Urinary bladder (tissue), 4 donors: ENCODE measurements around the gene APLP1. TPM values are rescaled to one million over a fixed set of nuclear protein-coding genes. Genes with fewer than 3 reads are reported as not detected.
"Not testable (repeated sequence)": the region's sequence is repeated elsewhere in the genome, so short reads cannot be mapped to it uniquely, and the experiment has no call there.

Source experiments
- DNase-seq: peaks from one replicate; pipeline ENCODE4 v3.0.0-alpha.2; 2015; ENCODE audit errors: extremely low spot score
- H3K27ac ChIP-seq: one replicate; pipeline ENCODE4 v1.5.1; 2013; ENCODE audit warnings: low read depth, mild to moderate bottlenecking, moderate library complexity
- H3K36me3 ChIP-seq: one replicate; pipeline ENCODE4 v1.6.1; 2013; ENCODE audit warnings: mild to moderate bottlenecking, moderate library complexity; ENCODE audit not compliant: insufficient read depth
- H3K4me1 ChIP-seq: one replicate; pipeline ENCODE4 v1.6.1; 2013; ENCODE audit warnings: mild to moderate bottlenecking, moderate library complexity; ENCODE audit not compliant: insufficient read depth
- H3K4me3 ChIP-seq: one replicate; pipeline ENCODE4 v1.5.1; 2013; ENCODE audit warnings: low read depth, low read length
- WGBS: extraction: QIAGEN DNeasy Blood & Tissue Kit; methylation state at CpG from one replicate; pipeline ENCODE4 v1.1.7; 2013; 5-methylcytosine and 5-hydroxymethylcytosine counted together
- polyA plus RNA-seq: library from polyadenylated mRNA; stranded (reverse); fragments of 200-250 nt; gene quantifications from one replicate; pipeline ENCODE4 v1.2.3, GENCODE V29; 2013
- small RNA-seq: library from RNA; depleted of rRNA; stranded (forward); fragments of <200 nt; gene quantifications from one replicate; pipeline ENCODE3, GENCODE V24; 2014
- total RNA-seq: library from RNA; depleted of rRNA; stranded (reverse); fragments of >200 nt; gene quantifications from one replicate; pipeline ENCODE4 v1.2.3, GENCODE V29; 2014
- donor health status: healthy with polysubstance abuse.
- donor health status: healthy.

The APLP1 gene
- total and polyA plus RNA-seq, 2 donors, result 3.0 to 5.8 TPM

GRCh38 chr19:35910355-35910754 is 42.0 kb downstream of the APLP1 start:
- not testable (repeated sequence) for H3K4me3 ChIP-seq, H3K36me3 ChIP-seq, H3K4me1 ChIP-seq, H3K27ac ChIP-seq, DNase-seq
- whole genome bisulfite sequencing, result 91% methylated on average over 14 of the region's 14 CpGs

DNA sequence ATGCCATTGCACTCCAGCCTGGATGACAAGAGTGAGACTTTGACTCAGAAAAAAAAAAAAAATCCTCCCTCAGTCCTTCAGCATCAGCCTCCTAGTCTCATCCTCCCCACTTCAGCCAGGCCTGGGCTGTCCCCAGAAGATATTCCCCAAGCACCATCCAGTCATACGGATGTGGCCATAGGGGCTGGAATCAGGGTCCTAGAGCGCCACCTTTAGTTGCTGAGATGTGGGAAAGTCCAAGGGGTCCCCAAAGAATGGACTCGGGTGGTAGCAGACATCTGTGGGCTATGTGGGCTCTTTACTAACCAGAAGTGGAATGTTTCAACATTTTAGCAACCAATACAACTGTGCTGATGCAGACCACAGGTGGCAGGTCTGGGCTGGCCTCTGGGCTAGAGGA is 42.8 kb downstream of the APLP1 start:
- no peaks in the 10 kb centered on the region for H3K36me3 ChIP-seq
- DNase-seq, result no peak
- H3K4me3 ChIP-seq, result no peak overlapping the region
- H3K4me1 ChIP-seq, result no peaks in the 10 kb centered on the region
- H3K27ac ChIP-seq, result no peak overlapping the region
- WGBS, result 53% methylated on average over 3 of the region's 3 CpGs

GRCh38 chr19:35911790-35912189 is 43.4 kb downstream of the APLP1 start:
- no peak overlapping the region for H3K27ac ChIP-seq
- no peaks in the 10 kb centered on the region for H3K4me1 ChIP-seq
- 54% methylated on average over 5 of the region's 5 CpGs for WGBS
- DNase-seq, result no peak
- H3K4me3 ChIP-seq, result no peak overlapping the region
- no peaks in the 10 kb centered on the region for H3K36me3 ChIP-seq

- Histone ChIP-seq H3K4me1 (no peaks in the 10 kb centered on the region), H3K27ac (no peak overlapping the region), H3K36me3 (no peaks in the 10 kb centered on the region), H3K4me3 (no peak overlapping the region)
- no peak for DNase-seq
- WGBS, result 49% methylated on average over 7 of the region's 7 CpGs
These were observed 45.2 kb downstream of the APLP1 start for GRCh38 chr19:35913589-35913988.

DNA sequence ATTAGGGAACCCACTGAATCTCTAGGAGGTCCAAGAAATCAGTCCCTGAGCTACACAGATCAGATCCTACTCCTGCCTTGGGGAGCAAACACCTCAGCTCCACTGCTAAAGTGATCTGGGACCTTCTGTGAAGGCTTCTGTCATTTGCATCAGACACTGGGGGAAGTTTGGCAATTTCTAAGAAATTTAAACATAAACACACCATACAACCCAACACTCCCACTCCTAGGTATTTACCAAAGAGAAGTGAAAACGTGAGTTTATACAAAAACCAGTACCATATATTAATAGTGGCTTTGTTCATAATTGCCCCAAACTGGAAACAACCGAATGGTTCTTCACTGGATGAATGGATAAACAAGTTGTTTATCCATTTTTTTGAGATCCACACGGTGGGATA is 47.1 kb downstream of the APLP1 start:
- no peaks in the 10 kb centered on the region for H3K4me1 ChIP-seq
- WGBS, result 69% methylated on average over 3 of the region's 3 CpGs
- H3K36me3 ChIP-seq, result no peaks in the 10 kb centered on the region
- H3K4me3 ChIP-seq, result no peak overlapping the region
- H3K27ac ChIP-seq, result no peak overlapping the region
- DNase-seq, result no peak

- H3K4me3 ChIP-seq, result no peak overlapping the region
- H3K27ac ChIP-seq, result no peak overlapping the region
- no peaks in the 10 kb centered on the region for H3K4me1 ChIP-seq
- no peak for DNase-seq
- no peaks in the 10 kb centered on the region for H3K36me3 ChIP-seq
- WGBS, result 91% methylated on average over 11 of the region's 11 CpGs
These were observed 50.9 kb downstream of the APLP1 start for GRCh38 chr19:35919306-35919705.

DNA sequence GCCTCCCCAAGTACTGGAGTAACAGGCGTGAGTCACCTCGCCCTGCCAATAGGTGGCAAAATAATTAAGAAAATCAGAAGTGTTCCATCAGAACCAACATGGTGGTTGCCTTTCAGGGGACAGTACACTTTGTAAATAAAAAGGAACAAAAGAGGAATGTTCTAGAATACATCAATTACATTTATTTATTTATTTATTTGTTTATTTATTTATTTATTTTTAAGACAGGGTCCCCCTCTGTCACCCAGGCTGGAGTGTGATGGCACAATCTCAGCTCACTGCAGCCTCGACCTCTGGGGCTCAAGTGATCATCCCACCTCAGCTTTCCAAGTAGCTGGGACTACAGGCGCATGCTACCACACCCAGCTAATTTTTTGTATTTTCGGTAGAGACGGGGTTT is 52.6 kb downstream of the APLP1 start:
- Histone ChIP-seq H3K4me3 (no peak overlapping the region), H3K27ac (no peak overlapping the region), H3K4me1 (no peaks in the 10 kb centered on the region), H3K36me3 (no peaks in the 10 kb centered on the region)
- WGBS, result 85% methylated on average over 6 of the region's 6 CpGs
- no peak for DNase-seq

DNA sequence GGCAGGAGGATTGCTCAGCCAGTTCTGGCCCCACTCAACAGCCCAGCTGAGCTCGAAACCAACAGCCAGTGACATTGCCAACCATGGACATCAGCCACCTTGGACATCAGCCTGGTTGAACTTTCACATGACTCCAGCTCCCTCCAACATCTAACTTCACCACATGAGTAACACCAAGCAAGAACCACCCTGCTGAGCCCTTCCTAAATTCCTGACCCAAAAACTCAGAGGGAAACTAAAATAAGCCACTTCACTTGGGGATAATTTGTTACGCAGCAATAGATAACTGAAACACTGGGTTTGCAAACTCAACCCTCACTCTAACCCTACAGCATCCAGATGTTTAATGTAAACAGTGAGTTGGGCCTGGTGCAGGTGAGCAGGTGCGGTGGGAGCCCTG is 57.1 kb downstream of the APLP1 start:
- Histone ChIP-seq H3K4me3 (no peak overlapping the region), H3K4me1 (no peaks in the 10 kb centered on the region), H3K27ac (no peak overlapping the region), H3K36me3 (no peaks in the 10 kb centered on the region)
- 89% methylated on average over 3 of the region's 3 CpGs for WGBS
- no peak for DNase-seq

- DNase-seq, result no peak
- WGBS, result 79% methylated on average over 5 of the region's 5 CpGs
- Histone ChIP-seq H3K27ac (no peak overlapping the region), H3K36me3 (no peaks in the 10 kb centered on the region), H3K4me1 (no peaks in the 10 kb centered on the region), H3K4me3 (no peak overlapping the region)
These were observed 60.1 kb downstream of the APLP1 start for GRCh38 chr19:35928507-35928906.

Small RNA genes lying within 50 kb of the gene (small RNA-seq; reads per million reads assigned to genes)
- not detected for gene RN7SL402P

Other genes with a start within 250 kb of the APLP1 start
- gene RBM42, start 239.5 kb upstream of the APLP1 start, total RNA-seq, result 14.8 TPM
- 89.5 TPM for gene RBM42, start 239.5 kb upstream of the APLP1 start, polyA plus RNA-seq
- gene ETV2, start 226.8 kb upstream of the APLP1 start, total RNA-seq, result 0.32 TPM
- 1.7 TPM for gene ETV2, start 226.8 kb upstream of the APLP1 start, polyA plus RNA-seq
- 192 TPM for gene COX6B1, start 220.3 kb upstream of the APLP1 start, total RNA-seq
- gene COX6B1, start 220.3 kb upstream of the APLP1 start, polyA plus RNA-seq, result 592 TPM
- gene UPK1A, start 202.1 kb upstream of the APLP1 start, total RNA-seq, result 89.8 TPM
- 81.8 TPM for gene UPK1A, start 202.1 kb upstream of the APLP1 start, polyA plus RNA-seq
- not detected for gene ZBTB32, start 164.0 kb upstream of the APLP1 start, total RNA-seq
- gene ZBTB32, start 164.0 kb upstream of the APLP1 start, polyA plus RNA-seq, result 0.09 TPM
- gene KMT2B, start 150.6 kb upstream of the APLP1 start, total RNA-seq, result 7.1 TPM
- gene KMT2B, start 150.6 kb upstream of the APLP1 start, polyA plus RNA-seq, result 25.9 TPM
- 0.53 TPM for gene IGFLR1, start 126.1 kb upstream of the APLP1 start, total RNA-seq
- 21.2 TPM for gene IGFLR1, start 126.1 kb upstream of the APLP1 start, polyA plus RNA-seq
- 9.6 TPM for gene U2AF1L4, start 123.2 kb upstream of the APLP1 start, total RNA-seq
- gene U2AF1L4, start 123.2 kb upstream of the APLP1 start, polyA plus RNA-seq, result 25.3 TPM
- 13.7 TPM for gene PSENEN, start 122.9 kb upstream of the APLP1 start, total RNA-seq
- gene PSENEN, start 122.9 kb upstream of the APLP1 start, polyA plus RNA-seq, result 49.2 TPM
- 5.4 TPM for gene LIN37, start 120.0 kb upstream of the APLP1 start, total RNA-seq
- gene LIN37, start 120.0 kb upstream of the APLP1 start, polyA plus RNA-seq, result 18.8 TPM
- gene HSPB6, start 111.5 kb upstream of the APLP1 start, total RNA-seq, result 25.4 TPM
- 657 TPM for gene HSPB6, start 111.5 kb upstream of the APLP1 start, polyA plus RNA-seq
- gene PROSER3, start 110.4 kb upstream of the APLP1 start, total RNA-seq, result 6.8 TPM
- gene PROSER3, start 110.4 kb upstream of the APLP1 start, polyA plus RNA-seq, result 12.2 TPM
- gene ARHGAP33, start 93.0 kb upstream of the APLP1 start, total RNA-seq, result 17.4 TPM
- gene ARHGAP33, start 93.0 kb upstream of the APLP1 start, polyA plus RNA-seq, result 10.2 TPM
- gene PRODH2, start 55.7 kb upstream of the APLP1 start, total RNA-seq, result not detected
- 0.18 TPM for gene PRODH2, start 55.7 kb upstream of the APLP1 start, polyA plus RNA-seq
- gene NPHS1, start 16.1 kb upstream of the APLP1 start, total RNA-seq, result 0.05 TPM
- not detected for gene NPHS1, start 16.1 kb upstream of the APLP1 start, polyA plus RNA-seq
- gene KIRREL2, start 11.7 kb upstream of the APLP1 start, total RNA-seq, result not detected
- gene KIRREL2, start 11.7 kb upstream of the APLP1 start, polyA plus RNA-seq, result not detected
- 6.1 TPM for gene NFKBID, start 32.0 kb downstream of the APLP1 start, total RNA-seq
- 4.2 TPM for gene NFKBID, start 32.0 kb downstream of the APLP1 start, polyA plus RNA-seq
- gene HCST, start 34.0 kb downstream of the APLP1 start, total RNA-seq, result 6.7 TPM
- 17.3 TPM for gene HCST, start 34.0 kb downstream of the APLP1 start, polyA plus RNA-seq
- 5.1 TPM for gene TYROBP, start 39.7 kb downstream of the APLP1 start, total RNA-seq
- 113 TPM for gene TYROBP, start 39.7 kb downstream of the APLP1 start, polyA plus RNA-seq
- 1.9 TPM for gene LRFN3, start 67.8 kb downstream of the APLP1 start, total RNA-seq
- gene LRFN3, start 67.8 kb downstream of the APLP1 start, polyA plus RNA-seq, result 17.2 TPM
- gene SDHAF1, start 126.6 kb downstream of the APLP1 start, total RNA-seq, result 10.9 TPM
- gene SDHAF1, start 126.6 kb downstream of the APLP1 start, polyA plus RNA-seq, result 37.6 TPM
- 0.58 TPM for gene SYNE4, start 140.2 kb downstream of the APLP1 start, total RNA-seq
- gene SYNE4, start 140.2 kb downstream of the APLP1 start, polyA plus RNA-seq, result 1.3 TPM
- gene ALKBH6, start 145.6 kb downstream of the APLP1 start, total RNA-seq, result 6.1 TPM
- gene ALKBH6, start 145.6 kb downstream of the APLP1 start, polyA plus RNA-seq, result 26.4 TPM
- 8.5 TPM for gene CLIP3, start 164.3 kb downstream of the APLP1 start, total RNA-seq
- 79.5 TPM for gene CLIP3, start 164.3 kb downstream of the APLP1 start, polyA plus RNA-seq
- gene THAP8, start 185.7 kb downstream of the APLP1 start, total RNA-seq, result 2.1 TPM
- gene THAP8, start 185.7 kb downstream of the APLP1 start, polyA plus RNA-seq, result 20.1 TPM
- 2.3 TPM for gene WDR62, start 186.3 kb downstream of the APLP1 start, total RNA-seq
- 0.27 TPM for gene WDR62, start 186.3 kb downstream of the APLP1 start, polyA plus RNA-seq
- not detected for gene OVOL3, start 242.6 kb downstream of the APLP1 start, total RNA-seq
- gene OVOL3, start 242.6 kb downstream of the APLP1 start, polyA plus RNA-seq, result not detected
- 44.5 TPM for gene POLR2I, start 246.3 kb downstream of the APLP1 start, total RNA-seq
- 78.9 TPM for gene POLR2I, start 246.3 kb downstream of the APLP1 start, polyA plus RNA-seq
- 80.6 TPM for gene TBCB, start 246.9 kb downstream of the APLP1 start, total RNA-seq
- 278 TPM for gene TBCB, start 246.9 kb downstream of the APLP1 start, polyA plus RNA-seq